GM19238 (cell line): ENCODE measurements around the gene TATDN3.
"Not testable (repeated sequence)": the region's sequence is repeated elsewhere in the genome, so short reads cannot be mapped to it uniquely, and the experiment has no call there.

ENCODE experiments used
- DNase-seq: peaks from one replicate; pipeline ENCODE4 v3.0.0; 2011; ENCODE audit warnings: low spot score; ENCODE audit not compliant: insufficient read length

Gene TATDN3

GRCh38 chr1:212791676-212792395, at the start of gene TATDN3, which contains the start of gene NSL1:
Gene TATDN3 (plus strand): TSS chr1:212791894. CDS start chr1:212791922, 28 bp downstream.
Gene NSL1 (minus strand): TSS chr1:212791777. CDS start chr1:212791763, 14 bp downstream.
- DNase-seq, result peak; percentile 58

- DNase-seq, result no peak
These were observed 47.7 kb upstream of the TATDN3 start for GRCh38 chr1:212743901-212744475.

GRCh38 chr1:212745303-212745702, 46.4 kb upstream of the TATDN3 start:
- DNase-seq, result no peak

GRCh38 chr1:212746546-212746945, 45.1 kb upstream of the TATDN3 start:
- DNase-seq, result no peak

- DNase-seq, result no peak
These were observed 41.7 kb upstream of the TATDN3 start for GRCh38 chr1:212749821-212750535.

- DNase-seq, result no peak
These were observed 39.3 kb upstream of the TATDN3 start for GRCh38 chr1:212752252-212752933.

GRCh38 chr1:212752934-212753497, 38.7 kb upstream of the TATDN3 start:
- no peak for DNase-seq

GRCh38 chr1:212753749-212754148, 37.9 kb upstream of the TATDN3 start:
- no peak for DNase-seq

GRCh38 chr1:212754193-212754592, 37.5 kb upstream of the TATDN3 start:
- DNase-seq, result no peak

- DNase-seq, result no peak
These were observed 37.0 kb upstream of the TATDN3 start for GRCh38 chr1:212754680-212755079.

- no peak for DNase-seq
These were observed 32.0 kb upstream of the TATDN3 start for GRCh38 chr1:212759683-212760082.

GRCh38 chr1:212760126-212760823, 31.4 kb upstream of the TATDN3 start:
- no peak for DNase-seq

GRCh38 chr1:212762234-212762633, 29.5 kb upstream of the TATDN3 start:
- no peak for DNase-seq

GRCh38 chr1:212762839-212763238, 28.9 kb upstream of the TATDN3 start:
- no peak for DNase-seq

- not testable (repeated sequence) for DNase-seq
These were observed 26.9 kb upstream of the TATDN3 start for GRCh38 chr1:212764718-212765281.

- not testable (repeated sequence) for DNase-seq
These were observed 24.9 kb upstream of the TATDN3 start for GRCh38 chr1:212766825-212767224.

GRCh38 chr1:212769459-212770167, 22.1 kb upstream of the TATDN3 start:
- no peak for DNase-seq

- no peak for DNase-seq
These were observed 20.4 kb upstream of the TATDN3 start for GRCh38 chr1:212771341-212771740.

GRCh38 chr1:212773011-212773410, 18.7 kb upstream of the TATDN3 start:
- no peak for DNase-seq

- DNase-seq, result no peak
These were observed 17.1 kb upstream of the TATDN3 start for GRCh38 chr1:212774584-212774983.
